ENCODE data around the gene PLXNA4.

PLXNA4 gene

DNA sequence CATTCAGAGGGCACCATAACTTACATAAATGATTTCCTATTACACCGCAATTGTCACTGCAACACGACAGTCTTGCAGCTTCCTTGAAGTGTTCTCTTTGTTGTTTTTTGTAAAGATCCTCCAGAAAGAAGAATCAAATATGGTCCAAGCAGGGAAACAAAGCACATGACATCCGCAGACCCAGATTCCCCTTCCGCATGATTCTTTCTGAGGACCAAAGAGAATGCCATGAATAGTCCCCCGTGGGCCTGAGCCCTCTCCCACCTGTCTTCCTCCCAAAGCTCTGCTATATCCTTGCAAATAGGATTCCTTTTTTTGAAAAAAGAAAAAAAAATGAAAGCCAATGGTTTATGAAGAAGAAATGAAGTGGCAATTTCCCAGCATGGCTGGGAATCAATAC lies 10.8 kb downstream of the PLXNA4 start:
- no peak for DNase-seq (ENCODE audit: low read depth in 2 of 2)

DNA sequence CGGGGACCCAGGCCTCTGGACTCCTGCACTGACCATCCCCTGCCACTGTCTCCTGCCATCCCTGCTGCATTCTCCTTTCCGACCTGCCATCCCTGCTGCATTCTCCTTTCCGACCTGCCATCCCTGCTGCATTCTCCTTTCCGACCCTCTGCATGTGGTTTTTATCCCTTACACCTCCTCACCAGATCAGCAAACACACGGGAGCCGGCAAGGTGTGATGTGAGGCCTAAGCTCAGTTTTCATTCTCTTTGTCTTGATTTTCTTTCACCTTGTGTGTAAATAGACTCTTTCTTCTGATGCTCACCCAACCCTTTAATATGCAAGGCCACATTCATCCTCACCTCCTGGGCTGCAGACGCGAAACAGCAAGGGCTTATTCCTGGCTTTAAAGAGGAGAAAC lies 11.4 kb downstream of the PLXNA4 start:
- no peak for DNase-seq (ENCODE audit: low read depth in 2 of 2)

- DNase-seq (ENCODE audit: low read depth in 2 of 2): no peak
These were observed 12.2 kb downstream of the PLXNA4 start for GRCh38 chr7:132564090-132564489.

GRCh38 chr7:132562690-132563089 lies 13.6 kb downstream of the PLXNA4 start:
- DNase-seq (ENCODE audit: low read depth in 2 of 2): no peak

DNA sequence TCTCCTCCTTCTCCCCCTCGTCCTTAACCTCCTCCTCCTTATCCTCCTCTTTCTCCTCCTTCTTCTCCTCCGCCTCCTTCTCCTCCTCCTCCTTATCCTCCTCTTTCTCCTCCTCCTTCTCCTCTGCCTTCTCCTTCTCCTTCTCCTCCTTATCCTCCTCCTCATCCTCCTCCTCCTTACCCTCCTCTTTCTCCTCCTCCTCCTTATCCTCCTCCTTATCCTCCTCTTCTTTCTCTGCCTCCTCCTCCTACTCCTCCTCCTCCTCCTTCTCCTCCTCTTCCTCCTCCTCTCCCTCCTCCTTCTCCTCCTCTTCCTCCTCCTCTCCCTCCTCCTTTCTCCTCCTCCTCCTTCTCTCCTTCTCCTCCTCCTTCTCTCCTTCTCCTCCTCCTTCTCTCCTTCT lies 14.5 kb downstream of the PLXNA4 start:
- DNase-seq (ENCODE audit: low read depth in 2 of 2): no peak

DNA sequence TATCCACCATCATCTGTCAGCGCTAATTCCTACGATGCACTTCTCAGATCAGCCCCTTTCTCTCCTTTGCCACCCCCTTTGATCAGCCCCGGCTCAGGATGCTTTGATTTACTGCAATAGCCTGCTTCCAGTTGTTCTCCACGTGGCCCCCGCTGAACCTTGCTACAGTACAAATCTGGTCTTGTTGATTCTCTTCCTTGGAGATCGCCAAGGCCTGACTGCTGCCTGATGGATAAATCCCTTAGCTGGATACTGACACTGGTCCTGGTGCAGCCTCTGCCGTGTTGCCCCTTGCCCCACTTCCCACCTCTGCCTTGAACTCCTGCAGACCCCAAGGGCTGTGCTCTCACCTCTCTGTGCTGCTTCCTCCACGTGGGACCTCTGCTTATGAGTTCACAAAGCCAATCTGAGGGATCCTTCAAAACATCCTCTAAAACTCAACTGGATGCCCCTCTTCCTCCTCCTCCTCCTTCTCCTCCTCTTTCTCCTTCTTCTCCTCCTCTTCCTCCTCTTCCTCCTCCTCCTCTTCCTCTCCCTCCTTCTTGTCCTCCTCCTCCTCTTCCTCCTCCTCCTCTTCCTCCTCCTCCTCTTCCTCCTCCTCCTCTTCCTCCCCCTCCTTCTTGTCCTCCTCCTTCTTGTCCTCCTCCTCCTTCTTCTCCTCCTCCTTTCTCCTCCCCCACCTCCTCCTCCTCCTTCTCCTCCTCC lies 15.3 kb downstream of the PLXNA4 start:
- no peak for DNase-seq (ENCODE audit: low read depth in 2 of 2)

- DNase-seq (ENCODE audit: low read depth in 2 of 2): no peak
These were observed 16.2 kb downstream of the PLXNA4 start for GRCh38 chr7:132560105-132560504.

DNA sequence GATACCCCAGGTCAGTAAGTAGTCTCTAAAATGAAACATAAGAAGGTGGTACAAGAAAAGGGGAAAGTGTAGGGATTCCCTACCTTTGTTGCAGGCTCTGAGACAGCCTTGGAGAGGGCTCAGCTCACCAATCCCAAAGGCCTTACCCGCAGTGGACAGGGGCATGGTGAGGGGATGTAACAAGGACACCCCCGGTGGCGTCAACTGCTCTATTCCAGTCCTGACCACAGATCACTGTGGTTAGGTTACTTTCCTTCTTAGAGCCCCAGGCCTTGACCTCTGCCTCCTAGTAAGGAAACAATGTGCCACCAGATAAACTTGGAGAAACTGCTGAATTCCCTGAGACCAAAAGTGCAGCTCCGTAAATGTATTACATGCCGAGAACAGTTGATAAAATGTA lies 17.5 kb downstream of the PLXNA4 start:
- no peak for DNase-seq (ENCODE audit: low read depth in 2 of 2)

DNA sequence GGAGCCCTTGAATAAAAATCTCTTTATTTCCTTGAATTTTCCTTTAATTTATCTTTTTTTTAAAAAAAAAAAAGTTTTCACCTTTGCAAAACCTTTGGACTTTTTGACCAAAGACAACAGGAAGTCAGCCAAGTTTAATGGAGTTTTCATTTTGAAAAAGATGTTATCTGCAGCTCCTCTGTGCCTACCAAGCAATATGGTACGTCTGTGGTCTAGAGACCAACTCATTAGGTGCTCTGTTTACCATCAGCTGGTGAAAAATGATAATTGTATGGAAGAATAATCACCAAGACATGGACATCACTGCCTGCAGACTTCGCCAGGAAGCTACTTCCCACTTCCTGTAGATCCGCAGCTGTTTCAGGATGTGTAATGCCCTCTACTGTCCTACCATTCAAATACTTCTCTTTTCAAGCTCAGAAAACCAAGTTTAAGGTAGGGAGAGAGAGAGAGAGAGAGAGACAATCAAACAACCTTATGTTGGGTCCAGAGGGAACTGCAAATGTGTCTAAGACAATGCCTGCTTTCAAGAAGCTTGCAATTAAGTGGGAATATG lies 18.7 kb downstream of the PLXNA4 start:
- DNase-seq (ENCODE audit: low read depth in 2 of 2): no peak

GRCh38 chr7:132554446-132554845 lies 21.8 kb downstream of the PLXNA4 start:
- DNase-seq (ENCODE audit: low read depth in 2 of 2): no peak

DNA sequence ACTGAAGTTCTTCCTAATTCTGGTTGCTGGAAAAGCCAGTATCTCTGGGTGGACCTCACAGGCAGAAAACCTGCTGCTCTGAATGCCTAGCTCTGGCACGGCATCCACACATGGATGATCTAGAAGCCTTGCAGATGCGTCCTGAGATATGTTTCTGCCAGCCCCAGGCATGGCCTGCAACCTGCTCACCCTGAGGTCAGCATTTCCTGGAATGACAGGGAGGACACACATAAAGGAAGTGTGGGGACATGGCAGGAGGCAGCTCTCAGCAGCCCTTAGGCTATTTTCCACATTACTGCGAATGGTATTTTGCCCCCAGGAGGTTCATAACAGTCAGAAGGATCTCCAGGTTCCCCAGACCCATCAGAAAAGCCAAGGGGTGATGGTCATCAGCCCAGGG lies 23.2 kb downstream of the PLXNA4 start:
- DNase-seq (ENCODE audit: low read depth in 2 of 2): no peak

- no peak for DNase-seq (ENCODE audit: low read depth in 2 of 2)
These were observed 24.4 kb downstream of the PLXNA4 start for GRCh38 chr7:132551886-132552285.

DNA sequence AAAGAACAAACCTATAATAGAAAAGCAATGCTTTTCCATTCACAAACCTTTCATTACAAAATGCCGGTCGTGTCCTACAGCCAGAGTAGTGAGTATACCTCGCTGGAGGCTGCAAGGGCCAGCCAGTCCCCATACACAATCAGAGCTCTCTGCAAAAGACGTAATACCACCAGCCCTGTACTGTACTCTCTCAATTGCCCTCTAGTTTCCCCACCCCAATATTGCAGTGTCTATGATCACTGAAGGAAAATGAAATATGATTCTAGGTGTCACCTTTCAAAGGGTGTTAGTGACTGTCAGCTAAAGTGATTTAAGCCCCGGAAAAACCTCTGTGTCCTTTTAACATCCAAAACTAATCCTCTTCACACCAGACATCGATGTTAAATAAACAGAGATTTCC lies 24.8 kb downstream of the PLXNA4 start:
- no peak for DNase-seq (ENCODE audit: low read depth in 2 of 2)

GRCh38 chr7:132548489-132549078 lies 27.7 kb downstream of the PLXNA4 start:
- no peak for DNase-seq (ENCODE audit: low read depth in 2 of 2)

- DNase-seq (ENCODE audit: low read depth in 2 of 2): no peak
These were observed 28.4 kb downstream of the PLXNA4 start for GRCh38 chr7:132547821-132548220.

DNA sequence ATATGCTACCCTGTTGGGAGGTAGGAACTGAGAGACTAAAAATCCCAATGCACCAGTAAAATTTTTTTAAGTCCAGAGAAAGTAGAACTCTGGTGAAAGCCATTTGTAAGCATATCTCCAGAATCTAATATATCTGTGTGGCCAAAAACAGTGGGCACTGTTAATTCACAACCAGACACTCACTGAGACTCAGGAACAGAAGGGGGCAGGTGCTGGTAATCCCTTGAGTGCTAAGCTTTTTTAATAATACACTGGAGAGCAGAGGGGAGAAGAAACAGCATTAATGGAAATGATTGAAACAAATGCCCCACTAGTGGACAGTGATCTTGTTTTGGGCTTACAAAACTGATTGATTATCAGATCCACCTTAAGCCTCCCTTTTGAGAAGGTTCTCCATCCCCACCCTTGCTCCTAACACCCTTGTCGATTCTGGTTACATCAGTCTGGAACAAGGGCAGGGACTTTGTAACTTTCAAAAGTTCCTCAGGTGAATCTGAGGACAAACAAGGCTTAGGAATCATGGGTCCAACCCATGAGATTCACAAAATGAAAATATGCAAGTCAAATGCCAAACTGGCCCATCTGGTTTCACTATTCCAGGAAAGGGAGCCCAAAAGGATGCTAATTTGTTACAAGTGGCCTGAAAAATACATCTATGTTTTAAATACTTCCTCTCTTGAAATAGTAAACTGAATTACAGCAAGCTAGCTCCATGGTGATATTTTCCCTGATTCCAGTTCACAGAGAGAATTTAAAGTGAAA lies 29.7 kb downstream of the PLXNA4 start:
- no peak for DNase-seq (ENCODE audit: low read depth in 2 of 2)

DNA sequence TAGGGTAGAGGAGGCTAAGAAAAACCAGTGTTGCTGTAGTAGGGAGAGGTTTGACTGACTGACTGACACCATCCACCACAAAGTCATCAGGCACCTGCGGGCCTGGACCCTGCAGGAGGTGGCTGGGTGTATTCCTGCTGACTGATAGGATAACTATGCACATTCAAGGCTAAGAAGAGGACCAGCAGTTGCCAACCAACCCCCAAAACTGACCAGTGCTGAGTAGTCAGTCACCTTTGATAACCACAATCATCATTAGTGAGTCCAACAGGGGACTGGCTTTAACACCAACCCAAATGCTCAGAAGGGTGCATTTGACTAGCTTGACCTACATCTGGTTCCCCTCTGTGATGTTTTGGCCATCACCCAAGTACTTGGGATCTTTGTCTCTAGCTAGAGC lies 30.5 kb downstream of the PLXNA4 start:
- no peak for DNase-seq (ENCODE audit: low read depth in 2 of 2)

DNA sequence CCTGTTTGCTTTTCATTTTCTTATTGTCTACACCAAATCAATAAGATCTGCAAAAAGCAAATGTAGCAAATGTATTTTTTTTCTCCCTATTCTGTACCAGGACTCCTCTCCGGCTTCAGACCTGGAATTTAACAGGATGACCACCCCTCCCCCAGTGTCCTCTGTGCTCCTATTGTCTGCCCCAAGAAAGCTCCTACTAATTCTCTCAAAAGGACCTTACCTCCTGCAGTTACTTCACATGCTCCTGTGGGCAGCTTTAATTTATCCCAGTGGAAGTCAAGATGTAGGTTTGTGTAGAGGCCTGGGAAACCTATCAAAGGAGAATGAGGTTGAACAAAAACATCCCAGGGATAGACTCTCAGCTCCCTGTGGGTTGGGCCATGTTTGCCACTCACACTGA lies 31.3 kb downstream of the PLXNA4 start:
- no peak for DNase-seq (ENCODE audit: low read depth in 2 of 2)

DNA sequence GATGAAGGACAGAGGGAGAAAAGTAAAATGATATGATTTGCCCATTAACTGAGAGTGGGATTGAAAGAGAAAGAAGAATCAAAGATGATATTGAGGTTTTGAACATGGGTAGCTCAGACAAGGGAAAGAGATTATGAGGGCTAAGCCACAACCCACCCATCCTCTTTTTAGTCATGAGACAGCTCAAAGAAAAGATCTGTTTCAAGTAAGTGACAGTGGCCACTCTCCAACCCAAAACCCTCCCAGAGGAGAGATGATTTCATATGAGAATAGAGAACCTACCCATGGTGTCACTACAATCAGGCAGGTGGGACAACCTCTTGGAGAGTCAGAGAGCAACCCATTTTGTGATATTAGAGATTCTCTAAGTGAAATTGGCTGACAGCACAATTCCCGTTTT lies 32.2 kb downstream of the PLXNA4 start:
- no peak for DNase-seq (ENCODE audit: low read depth in 2 of 2)

GRCh38 chr7:132542895-132543294 lies 33.4 kb downstream of the PLXNA4 start:
- no peak for DNase-seq (ENCODE audit: low read depth in 2 of 2)

DNA sequence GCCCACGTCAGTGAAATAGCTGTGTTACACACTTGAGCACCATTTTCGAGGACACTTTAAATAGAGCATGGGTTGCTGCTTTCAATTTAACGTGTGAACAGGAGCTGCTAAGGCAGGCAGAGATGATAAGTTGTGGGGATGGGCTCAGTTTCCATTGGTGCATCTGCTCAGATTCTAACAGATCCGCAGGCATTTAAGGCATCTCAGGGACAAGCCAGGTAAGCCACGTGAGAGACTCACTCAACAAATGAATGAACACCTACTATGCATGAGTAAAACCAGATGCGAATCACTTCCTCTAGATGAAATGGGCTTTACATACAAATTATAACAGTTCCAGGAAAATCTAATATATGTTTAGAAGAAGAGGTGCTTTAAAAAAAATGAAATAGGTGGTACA lies 34.6 kb downstream of the PLXNA4 start:
- DNase-seq (ENCODE audit: low read depth in 2 of 2): no peak

DNA sequence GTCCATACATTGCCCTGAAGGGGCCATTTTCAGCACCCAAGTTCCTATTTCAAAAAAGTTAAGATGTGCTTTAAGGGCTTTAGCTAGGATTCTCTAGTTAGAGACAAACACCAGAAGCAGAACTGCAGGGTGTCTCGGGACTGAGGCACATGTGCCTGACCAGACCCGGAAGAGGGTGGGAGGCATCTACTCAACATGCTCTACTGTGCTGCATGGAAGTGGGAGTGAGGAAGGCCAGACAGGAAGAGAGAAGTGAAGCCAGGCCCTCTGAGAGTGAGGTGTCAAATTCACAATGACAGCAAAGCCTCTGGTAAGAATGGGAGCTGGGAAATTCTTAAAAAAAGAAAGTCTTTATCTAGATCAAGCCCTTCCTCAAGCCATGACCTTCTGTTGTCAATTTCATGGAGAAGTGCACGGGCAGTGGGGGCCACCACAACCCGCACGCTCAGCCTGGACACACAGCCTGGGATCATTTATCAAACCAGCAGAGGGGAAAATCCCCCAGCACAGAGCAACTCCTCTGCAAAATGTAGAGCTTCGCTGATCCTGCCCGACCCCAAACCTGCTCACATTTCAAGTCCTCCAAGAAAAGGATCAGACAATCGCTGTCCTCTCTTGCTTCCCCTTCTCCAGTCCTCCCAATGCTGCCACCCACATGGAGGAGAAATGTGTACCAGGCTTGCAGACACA lies 38.7 kb downstream of the PLXNA4 start:
- no peak for DNase-seq (ENCODE audit: low read depth in 2 of 2)
